ENCODE data around the gene FADS2. TPM values are rescaled to one million over a fixed set of nuclear protein-coding genes. Genes with fewer than 3 reads are reported as not detected.

Gene FADS2
- total and polyA plus RNA-seq, 2 of the 13 experiments (the other 11 are each of a cell fraction or from before 2014, with no cell fraction given): 90.1 to 124 TPM

DNA sequence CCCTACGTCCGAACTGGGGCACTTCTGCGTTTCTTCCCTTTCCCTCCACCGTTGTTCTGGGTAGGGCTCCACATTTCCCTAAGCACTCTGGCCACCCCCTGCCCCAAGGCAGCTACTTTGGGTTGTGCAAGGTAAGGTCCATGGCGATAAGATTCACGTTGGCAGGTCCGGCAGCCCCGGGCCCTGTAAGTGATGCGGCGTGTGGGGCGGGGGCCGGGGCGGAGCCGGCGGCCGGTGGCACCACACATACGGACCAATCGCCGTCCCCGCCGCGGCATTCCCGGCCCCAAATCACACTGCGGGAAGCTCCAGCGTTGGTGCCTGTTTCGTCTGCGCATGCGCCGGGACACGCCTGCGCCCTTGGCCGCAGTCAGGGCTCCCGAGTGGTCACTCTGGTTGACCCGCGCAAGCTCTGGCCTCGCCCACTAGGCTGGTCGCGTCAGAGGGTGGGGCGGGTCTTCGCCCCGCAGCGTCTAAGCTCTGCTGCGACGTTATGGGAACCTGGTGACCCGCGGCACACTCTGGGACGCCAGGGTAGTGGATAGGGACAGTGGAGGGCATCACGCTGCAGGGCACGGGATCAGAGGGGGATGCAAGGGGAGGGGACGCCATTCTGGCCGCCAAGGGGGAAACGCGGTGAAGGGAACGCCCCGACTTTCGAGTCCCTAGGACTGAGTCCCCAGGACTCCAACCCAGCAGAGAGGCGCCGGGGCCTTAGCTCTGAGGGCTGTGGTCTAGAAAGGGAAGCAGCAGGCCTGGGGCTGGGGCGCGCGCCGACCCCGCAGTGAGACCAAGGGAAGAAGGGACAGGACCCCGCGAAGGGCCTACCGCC lies 12.9 kb upstream of the FADS2 start (continued):
- TF ChIP-seq, protein P1, sequence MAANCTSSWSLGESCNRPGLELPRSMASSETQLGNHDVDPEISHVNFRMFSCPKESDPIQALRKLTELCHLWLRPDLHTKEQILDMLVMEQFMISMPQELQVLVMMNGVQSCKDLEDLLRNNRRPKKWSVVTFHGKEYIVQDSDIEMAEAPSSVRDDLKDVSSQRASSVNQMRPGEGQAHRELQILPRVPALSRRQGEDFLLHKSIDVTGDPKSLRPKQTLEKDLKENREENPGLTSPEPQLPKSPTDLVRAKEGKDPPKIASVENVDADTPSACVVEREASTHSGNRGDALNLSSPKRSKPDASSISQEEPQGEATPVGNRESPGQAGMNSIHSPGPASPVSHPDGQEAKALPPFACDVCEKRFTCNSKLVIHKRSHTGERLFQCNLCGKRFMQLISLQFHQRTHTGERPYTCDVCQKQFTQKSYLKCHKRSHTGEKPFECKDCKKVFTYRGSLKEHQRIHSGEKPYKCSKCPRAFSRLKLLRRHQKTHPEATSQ (CRISPR knock-in tag; IDR thresholded peaks at IDR 0.05; ENCODE audit: borderline replicate concordance): 0 out of 2 replicates have a peak, but pooled peaks have one; percentile 10
- TF ChIP-seq, protein P2, sequence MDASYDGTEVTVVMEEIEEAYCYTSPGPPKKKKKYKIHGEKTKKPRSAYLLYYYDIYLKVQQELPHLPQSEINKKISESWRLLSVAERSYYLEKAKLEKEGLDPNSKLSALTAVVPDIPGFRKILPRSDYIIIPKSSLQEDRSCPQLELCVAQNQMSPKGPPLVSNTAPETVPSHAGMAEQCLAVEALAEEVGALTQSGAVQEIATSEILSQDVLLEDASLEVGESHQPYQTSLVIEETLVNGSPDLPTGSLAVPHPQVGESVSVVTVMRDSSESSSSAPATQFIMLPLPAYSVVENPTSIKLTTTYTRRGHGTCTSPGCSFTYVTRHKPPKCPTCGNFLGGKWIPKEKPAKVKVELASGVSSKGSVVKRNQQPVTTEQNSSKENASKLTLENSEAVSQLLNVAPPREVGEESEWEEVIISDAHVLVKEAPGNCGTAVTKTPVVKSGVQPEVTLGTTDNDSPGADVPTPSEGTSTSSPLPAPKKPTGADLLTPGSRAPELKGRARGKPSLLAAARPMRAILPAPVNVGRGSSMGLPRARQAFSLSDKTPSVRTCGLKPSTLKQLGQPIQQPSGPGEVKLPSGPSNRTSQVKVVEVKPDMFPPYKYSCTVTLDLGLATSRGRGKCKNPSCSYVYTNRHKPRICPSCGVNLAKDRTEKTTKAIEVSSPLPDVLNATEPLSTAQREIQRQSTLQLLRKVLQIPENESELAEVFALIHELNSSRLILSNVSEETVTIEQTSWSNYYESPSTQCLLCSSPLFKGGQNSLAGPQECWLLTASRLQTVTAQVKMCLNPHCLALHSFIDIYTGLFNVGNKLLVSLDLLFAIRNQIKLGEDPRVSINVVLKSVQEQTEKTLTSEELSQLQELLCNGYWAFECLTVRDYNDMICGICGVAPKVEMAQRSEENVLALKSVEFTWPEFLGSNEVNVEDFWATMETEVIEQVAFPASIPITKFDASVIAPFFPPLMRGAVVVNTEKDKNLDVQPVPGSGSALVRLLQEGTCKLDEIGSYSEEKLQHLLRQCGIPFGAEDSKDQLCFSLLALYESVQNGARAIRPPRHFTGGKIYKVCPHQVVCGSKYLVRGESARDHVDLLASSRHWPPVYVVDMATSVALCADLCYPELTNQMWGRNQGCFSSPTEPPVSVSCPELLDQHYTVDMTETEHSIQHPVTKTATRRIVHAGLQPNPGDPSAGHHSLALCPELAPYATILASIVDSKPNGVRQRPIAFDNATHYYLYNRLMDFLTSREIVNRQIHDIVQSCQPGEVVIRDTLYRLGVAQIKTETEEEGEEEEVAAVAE (CRISPR knock-in tag; IDR thresholded peaks at IDR 0.05; ENCODE audit: borderline replicate concordance): no peak
- TF ChIP-seq FOXA1 (IDR thresholded peaks at IDR 0.05): no peak
- TF ChIP-seq FOXA1 (CRISPR knock-in tag; IDR thresholded peaks at IDR 0.05): no peak
- TF ChIP-seq, protein P3, sequence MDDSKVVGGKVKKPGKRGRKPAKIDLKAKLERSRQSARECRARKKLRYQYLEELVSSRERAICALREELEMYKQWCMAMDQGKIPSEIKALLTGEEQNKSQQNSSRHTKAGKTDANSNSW (CRISPR knock-in tag; IDR thresholded peaks at IDR 0.05; ENCODE audit: borderline replicate concordance): 0 out of 2 replicates have a peak, but pooled peaks have one; percentile 71
- peak; percentile 55 for TF ChIP-seq ZSCAN21 (CRISPR knock-in tag; IDR thresholded peaks at IDR 0.05; ENCODE audit: borderline replicate concordance)
- no peak for TF ChIP-seq PRPF4 (IDR thresholded peaks at IDR 0.05; ENCODE audit: low read depth, low read length, poor library complexity, severe bottlenecking)
- TF ChIP-seq HNRNPK (IDR thresholded peaks at IDR 0.05; ENCODE audit: low read depth, low read length, poor library complexity, severe bottlenecking): peak; percentile 30
- TF ChIP-seq ZNF441 (CRISPR knock-in tag; IDR thresholded peaks at IDR 0.05; ENCODE audit: borderline replicate concordance): no peak
- TF ChIP-seq MAZ (IDR thresholded peaks at IDR 0.05; ENCODE audit: borderline replicate concordance, low read depth, low read length): peak; percentile 81; the same call in 1 of the 2 replicates
- peak; percentile 65; the same call in 1 of the 2 replicates for TF ChIP-seq MAZ (CRISPR knock-in tag; IDR thresholded peaks at IDR 0.05; ENCODE audit: low read depth)
- TF ChIP-seq, protein P4, sequence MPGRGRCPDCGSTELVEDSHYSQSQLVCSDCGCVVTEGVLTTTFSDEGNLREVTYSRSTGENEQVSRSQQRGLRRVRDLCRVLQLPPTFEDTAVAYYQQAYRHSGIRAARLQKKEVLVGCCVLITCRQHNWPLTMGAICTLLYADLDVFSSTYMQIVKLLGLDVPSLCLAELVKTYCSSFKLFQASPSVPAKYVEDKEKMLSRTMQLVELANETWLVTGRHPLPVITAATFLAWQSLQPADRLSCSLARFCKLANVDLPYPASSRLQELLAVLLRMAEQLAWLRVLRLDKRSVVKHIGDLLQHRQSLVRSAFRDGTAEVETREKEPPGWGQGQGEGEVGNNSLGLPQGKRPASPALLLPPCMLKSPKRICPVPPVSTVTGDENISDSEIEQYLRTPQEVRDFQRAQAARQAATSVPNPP (CRISPR knock-in tag; IDR thresholded peaks at IDR 0.05): no peak
- no peak for TF ChIP-seq ELF1 (CRISPR knock-in tag; IDR thresholded peaks at IDR 0.05)
- 0 out of 2 replicates have a peak, but pooled peaks have one; percentile 88 for TF ChIP-seq ZNF773 (CRISPR knock-in tag; IDR thresholded peaks at IDR 0.05; ENCODE audit: borderline replicate concordance)
- TF ChIP-seq RARA (CRISPR knock-in tag; IDR thresholded peaks at IDR 0.05): no peak
- TF ChIP-seq CENPT (CRISPR knock-in tag; IDR thresholded peaks at IDR 0.05; ENCODE audit: low read depth): no peak
- peak; percentile 23; the same call in 1 of the 2 replicates for TF ChIP-seq IRF2 (CRISPR knock-in tag; IDR thresholded peaks at IDR 0.05)
- TF ChIP-seq ZMAT3 (CRISPR knock-in tag; conservative IDR thresholded peaks at IDR 0.05): peak; percentile 13; the same call in 1 of the 2 replicates

Measured in HepG2 (cell line).